Amniotic epithelial cell (primary cell): Measurements from ENCODE around the gene GTF3C1.

ENCODE experiments used
- DNase-seq: peaks from one replicate; pipeline ENCODE4 v3.0.0-alpha.2; 2010; ENCODE audit warnings: low read depth

Gene GTF3C1

DNA sequence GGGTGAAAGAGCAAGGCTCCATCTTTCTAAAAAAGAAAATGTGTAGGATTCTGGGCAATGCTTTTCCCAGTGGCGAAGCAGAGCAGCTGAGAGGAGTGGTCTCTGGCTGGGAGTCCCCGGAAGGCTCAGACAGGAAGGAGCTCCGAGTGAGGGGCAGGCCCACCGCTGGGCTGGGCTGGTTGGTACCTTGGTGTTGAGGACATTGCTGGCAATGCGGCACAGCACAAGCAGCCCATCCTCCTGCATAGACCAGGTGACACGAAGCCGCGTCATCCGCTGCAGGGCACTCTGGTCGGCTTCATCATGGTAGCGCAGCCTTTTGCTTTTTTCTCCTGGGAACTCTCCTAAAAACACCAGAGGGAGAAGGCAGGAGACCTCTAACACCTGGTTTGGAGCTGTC lies 63.9 kb downstream of the GTF3C1 start:
- DNase-seq, result no peak

DNA sequence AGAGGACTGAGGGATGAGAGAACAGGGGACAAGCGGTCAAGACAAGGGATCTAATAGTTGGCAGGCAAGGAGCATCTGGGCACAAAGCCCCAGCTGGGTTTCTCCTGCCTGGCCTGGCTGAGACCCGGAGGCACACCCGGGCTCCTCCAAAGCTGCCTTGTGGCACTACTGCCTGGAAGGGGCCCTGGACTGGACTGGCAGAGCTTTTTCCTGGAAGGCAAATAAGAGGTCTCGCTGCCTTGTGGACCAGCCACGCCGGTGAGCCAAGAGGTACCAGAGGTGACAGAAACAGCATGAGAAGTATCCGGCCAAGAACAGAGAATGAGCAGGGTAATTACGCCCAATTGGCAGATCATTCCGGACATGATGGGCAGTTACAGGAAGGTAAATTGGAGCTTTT lies 64.6 kb downstream of the GTF3C1 start:
- DNase-seq, result no peak

DNA sequence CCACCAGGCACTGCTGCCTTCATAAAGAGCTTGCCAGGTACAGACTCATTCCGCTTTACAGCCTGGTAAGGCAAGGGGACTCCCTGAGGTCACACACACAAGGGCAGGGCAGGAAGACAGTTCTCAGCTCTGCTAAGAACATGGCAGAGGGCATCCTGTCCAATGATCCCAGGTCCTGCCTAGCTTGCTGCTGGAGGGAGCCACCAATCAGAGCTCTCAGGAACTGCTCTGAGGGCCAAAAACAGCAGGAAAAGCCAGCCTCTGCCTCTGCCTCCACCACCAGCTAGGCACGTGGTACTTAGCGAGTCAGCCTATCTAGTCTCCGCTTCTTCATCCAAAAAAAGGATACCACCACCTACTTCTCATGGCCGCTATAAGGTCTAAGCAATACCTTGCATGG lies 66.1 kb downstream of the GTF3C1 start:
- DNase-seq, result no peak

DNA sequence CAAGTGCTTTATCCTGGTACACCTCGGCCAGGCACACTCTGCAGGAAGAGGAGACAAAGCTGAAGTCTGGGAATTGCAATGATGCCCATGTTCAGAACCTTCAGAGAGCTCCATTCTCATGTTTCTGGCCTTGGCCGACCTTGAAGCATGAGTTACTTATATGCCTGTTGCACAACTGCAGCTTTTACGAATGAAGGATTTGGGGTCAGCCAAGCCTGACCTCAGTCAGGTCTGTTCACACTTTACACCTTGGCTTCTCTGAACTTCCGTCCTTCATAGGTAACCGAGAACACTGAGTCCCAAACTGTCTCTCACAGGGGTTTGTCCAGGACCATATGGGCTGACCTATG lies 66.7 kb downstream of the GTF3C1 start:
- no peak for DNase-seq

DNA sequence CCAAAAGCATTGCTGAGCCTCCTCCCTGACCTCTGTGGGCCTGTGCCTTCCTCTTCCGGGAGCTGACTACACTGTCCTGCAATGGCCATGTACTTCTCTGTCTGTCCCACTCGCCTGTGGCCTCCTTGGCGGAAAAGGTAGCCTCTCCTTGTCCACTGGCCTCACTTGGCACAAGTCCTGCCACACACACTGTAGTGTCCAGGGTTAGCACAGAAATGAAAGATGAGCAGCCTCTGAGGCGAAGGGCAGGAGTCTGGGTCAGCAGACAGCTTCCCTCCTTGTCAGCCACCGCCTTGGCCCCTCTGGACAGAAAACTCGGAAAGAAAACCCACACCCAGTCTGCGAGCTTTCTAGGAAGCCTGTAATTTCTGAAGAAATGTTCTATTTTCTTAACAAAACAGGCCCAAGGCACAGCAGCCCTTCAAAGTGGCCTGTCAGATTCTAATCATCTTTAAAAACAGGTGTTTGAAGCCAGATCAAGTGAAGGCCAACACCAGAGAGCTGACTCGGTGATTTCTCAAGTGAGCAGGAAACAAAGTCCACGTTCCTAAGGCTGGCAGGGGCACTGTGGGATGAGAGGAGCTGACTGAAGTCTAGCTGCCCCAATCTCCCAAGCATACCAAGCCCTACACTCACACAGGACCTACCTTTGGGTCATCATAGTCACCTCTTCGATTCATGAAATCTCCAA lies 67.2 kb downstream of the GTF3C1 start:
- no peak for DNase-seq

DNA sequence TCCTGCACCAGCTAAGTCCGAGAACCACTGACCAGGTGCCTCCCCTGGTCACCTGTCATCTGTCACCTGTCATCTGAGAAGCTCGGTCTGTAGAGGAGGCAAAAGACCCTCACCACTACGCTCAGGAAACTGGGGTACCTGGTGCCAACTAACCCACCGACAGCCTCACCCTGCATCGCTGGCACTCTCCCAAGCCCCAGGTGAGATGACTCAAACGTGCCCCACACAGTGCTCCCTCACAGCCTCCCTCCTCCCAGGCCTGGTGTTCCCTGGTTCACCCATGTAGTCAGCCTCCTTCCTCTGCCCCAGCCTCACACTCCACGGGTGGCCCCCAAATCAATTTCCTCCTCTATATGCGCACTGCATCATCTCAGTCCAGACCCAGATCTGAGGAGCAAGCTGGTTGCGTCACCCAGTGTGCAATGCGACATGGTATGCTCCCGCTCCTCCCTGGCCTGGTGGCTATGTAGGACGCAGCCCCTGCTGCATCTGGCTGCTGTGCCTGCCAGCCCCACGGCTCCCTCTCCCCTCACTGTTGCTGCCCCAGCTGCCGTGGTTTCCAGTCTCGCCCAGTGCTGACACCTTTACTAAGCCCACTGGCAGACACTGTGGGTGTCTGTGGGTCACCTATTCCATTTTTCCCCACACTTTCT lies 68.3 kb downstream of the GTF3C1 start:
- DNase-seq, result no peak

DNA sequence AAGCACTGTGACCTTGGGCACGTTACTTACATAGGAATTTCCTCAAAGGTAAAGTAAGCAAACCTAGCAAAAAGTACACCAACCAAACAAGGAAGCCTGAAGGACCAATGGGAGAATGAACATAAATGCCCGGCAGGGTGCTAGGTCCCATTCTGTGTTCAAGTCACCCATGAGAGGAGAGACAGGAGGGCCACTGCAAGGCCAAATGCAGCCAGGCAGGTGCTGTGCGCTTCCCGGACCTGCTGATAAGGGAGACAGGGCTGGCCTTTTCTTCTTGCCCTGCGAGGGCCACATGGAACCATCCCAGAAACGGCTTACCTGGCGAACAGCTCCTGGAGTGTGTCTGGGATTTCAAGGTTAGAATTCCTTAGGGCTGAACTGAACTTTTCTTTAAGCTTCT lies 69.0 kb downstream of the GTF3C1 start:
- DNase-seq, result no peak

DNA sequence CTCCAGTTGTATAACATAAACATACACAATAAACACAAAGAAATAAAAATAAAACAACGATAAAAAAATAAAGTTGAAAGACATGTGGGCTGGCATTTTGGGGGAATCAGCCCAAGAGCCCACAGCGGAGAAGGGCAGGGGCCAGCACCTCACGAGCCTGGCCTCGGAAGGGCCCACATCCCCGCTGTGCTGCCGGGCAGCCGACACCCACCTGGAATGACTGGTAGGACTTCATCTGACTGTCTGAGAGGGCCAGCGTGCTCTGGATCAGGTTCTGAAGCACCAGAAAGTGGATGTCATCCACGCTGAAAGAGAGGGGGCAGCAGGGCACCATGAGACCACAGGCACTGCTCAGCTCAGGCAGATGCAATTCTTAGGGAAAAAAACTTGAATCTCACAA lies 73.5 kb downstream of the GTF3C1 start:
- DNase-seq, result no peak

DNA sequence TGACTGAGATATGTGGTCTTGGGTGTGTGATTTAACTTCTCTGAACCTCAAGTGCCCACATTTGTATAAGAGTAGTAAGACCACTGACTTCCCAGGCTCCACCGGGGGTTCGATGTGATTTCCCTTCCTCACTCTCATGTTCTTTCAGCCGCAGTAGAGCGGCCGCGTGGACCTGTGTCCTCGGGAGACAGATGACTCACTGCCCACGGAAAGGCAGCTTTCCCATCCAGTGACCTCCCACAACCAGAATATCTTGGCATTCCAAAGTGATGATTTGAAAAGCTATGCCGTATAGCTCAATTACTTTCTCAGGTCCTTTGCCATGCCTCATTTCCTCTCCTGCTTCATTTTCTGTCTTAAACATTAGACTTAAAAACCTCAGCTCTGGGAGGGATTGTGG lies 74.2 kb downstream of the GTF3C1 start:
- peak; percentile 92 for DNase-seq

DNA sequence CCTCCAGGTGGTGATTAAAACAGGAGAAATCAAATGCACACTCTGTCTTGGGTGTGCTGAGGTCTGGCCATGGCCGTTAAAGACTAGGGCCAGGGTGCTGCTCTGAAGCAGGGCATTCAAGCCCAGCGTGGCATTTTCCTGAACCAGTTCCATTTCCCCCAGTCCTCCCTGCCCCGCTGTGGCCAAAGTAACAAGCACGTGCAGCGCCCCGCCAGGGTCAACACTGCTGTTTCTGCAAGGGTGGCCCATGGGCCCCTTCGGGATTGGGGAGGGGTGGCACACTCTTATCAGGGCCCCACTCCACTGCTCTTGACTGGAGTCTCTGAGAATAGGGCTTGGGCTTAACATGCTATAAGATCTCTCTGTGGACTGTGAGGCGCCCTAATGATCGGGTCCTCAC lies 74.8 kb downstream of the GTF3C1 start:
- DNase-seq, result no peak

DNA sequence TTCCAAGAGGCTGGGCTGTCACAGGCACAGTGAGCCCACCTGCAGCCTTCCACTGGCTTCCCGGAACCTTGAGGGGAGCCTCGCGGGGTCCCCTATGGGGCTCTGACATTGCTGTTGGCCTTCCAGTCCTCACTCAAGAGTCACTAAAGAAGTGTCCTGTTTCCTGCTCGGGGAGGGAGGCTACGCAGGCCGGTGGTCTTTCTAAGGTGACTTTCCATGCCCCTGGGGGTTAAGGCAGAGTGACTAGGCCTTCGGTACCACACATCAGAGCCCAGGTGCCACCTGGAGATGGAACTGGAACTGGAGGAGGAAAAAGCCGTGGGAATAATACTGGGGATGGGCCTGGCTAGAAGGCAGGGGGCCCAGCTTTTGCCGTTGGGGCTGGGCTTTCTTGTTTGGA lies 75.7 kb downstream of the GTF3C1 start:
- no peak for DNase-seq

DNA sequence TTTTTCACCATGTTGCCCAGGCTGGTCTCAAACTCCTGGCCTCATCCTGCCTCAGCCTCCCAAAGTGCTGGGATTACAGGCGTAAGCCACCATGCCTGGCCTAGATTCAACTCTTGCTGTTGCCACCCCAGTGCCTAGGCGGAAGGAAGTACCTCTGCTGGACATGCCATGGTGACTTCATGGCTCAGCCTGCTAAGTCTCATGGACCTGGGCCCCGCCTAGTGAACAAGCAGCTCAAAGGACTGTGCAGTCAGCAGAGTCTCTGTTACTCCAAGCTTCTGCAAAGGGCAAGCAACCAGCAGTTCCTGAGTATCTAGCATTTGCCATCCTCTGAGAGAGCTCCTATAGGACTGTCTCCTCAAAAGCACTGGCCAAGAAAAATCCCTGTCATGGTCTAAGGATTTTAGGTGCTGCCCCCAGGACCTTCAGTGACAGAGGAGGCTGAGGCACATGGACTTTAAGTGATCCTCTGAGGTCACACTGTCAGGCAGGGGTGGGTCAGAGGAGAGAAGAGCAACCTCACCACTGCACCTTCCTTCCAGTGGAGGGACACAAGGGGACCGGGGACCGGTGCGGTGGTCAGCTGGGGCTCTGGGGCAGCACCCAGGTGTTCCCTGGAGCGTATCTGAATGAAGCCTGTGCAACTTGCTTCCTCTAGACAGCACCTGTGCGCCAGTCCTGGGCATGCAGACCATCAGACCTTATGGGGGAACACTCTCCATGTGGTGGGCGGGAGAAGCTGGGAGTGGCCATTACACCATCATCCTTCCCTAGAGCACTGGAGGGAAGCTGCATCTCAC lies 76.4 kb downstream of the GTF3C1 start:
- no peak for DNase-seq

DNA sequence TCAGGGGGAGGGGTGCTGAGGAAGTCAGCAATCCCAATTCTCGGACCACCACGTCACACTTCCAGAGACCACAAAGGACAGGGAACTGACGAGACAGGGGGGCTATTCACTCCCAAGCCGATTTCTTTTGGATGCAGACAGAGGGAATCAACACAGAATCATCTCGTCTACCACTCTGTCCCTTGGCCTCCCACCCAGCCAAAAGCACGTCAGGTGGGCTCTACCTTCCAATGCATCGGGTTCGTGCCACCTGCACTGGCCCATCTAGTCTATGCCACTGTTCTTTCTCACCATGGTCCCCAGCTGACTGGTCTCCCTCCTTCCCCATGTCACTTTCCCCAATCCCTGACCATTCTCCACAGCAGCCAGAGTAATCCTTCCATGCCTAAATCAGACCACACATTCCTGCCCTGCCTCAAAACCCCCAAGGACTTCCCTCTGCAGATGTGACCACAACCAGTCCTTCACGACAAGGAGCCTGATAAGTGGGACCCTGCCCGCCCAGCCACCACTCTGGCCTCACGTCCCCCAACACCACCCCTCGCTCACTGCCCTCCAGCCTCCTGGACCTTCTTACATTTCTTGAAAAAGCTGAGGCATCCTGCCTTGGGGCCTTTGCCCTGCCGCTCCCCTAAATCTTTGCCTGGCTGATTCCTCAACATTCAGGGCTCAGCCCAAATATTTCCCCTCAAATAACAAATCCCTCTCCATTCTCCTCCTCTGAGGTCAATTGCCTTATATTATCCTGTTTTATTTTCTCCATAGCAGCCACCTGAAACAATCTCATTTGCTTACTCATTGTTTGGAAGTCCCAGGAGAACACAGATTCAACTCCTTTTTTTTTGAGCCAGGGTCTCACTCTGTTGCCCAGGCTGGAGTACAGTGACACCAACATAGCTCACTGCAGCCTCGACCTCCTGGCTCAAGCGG lies 77.4 kb downstream of the GTF3C1 start:
- DNase-seq, result no peak

DNA sequence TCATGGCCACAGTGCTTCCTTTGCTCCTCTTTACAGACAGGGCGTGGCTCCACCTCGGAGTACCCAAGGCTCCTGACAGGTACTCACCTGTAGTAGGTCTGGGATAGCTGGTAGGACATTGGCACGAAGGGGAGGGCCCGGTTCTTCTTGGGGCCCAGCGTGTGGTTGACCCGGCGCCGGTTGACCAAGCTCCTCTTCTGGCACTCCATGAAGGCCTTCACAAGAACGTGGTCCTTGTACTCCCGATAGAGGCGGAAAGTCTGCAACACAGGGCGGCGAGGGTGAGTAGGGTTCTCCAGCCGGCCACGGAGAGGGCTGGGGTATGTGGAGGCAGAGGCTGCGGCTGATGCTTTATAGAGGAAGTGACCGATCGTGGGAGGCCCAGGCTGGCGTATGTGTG lies 78.1 kb downstream of the GTF3C1 start:
- DNase-seq, result no peak

DNA sequence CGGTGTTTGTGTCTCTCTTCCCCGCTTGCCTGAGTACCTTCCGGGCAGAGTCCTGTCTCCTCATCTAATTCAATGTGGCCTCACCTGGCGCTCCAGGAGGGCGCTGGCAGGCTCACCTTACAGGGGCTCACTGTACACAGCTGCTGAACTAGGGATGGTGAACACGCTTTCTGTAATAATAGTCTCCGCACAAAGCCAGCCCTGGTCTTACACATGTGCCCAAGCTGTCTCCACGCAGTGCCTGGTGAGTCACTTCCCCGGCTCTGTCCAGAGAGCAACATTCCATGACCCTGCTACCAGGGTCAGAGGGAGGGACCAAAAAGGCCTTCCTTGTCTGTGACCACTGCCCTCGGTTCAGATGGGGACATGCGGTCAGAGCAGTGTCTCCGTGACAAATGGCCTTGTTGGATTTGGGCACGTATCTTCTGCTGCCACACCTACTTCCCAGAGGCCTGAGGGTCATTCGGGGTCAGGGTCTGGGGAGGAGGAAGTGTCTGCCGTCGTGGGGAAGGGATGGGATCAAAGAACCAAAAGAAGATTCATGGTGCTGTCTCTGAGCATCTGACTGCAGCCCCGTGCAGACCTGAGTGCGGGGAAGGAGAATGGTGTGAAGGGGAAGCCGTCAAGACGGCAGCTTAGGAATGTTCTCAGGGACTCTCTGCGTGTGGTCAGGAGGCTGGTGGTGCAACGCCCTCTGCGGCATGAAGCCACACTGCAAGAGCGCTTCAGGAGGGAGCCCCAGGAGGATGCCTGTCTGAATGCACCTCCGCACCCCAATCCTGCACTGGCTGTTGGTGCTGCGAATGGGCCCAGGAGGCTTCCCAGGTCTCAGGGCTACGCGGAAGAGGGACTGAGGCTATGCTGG lies 78.9 kb downstream of the GTF3C1 start:
- DNase-seq, result peak; percentile 80

DNA sequence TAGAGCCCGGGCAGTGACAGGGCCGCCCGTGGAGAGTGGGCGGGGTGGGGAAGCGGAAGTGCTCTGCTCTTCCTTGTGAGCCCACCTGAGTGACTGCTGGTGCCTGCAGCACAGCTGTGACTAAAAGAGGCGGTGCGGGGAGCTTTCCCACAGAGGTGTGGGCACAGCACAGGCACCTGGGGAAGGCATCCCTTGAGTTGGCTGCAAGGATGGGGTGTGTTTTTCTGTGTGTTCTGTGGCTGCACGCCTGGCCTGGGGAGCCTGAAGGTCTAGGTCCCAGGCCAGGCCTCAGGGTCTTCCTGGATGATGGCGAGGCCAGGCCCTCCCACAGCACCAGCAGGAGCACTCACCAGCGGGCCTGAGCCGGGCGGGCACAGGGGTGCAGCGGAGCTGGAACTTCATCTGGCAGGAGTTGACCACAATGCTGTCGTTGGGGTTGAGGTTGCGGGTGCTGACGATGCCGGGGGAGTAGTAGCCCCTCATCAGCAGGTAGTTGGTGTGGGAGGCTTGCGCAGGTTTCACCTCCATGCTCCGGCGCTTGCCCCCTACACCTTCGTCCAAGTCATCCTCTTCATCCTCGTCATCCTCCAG lies 80.7 kb downstream of the GTF3C1 start:
- DNase-seq, result no peak

DNA sequence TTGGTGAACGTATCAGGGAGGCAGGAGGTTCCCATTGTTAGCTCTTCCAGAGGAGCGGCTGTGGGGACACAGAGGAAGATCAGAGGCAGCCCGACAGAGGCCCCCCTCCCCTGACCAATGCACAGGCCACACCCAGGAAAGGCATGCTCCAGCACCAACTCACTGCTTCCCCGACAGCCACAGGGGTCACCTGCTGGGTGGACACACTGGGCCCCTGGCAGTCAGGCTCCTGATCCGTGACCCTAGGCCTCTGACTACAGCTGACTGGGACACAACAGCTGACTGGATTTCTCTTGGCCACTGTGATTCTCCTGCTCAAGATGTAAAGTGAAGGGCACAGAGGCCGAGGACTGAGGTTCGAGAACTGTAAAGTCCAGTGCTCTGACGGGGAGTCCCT lies 84.2 kb downstream of the GTF3C1 start:
- DNase-seq, result no peak

DNA sequence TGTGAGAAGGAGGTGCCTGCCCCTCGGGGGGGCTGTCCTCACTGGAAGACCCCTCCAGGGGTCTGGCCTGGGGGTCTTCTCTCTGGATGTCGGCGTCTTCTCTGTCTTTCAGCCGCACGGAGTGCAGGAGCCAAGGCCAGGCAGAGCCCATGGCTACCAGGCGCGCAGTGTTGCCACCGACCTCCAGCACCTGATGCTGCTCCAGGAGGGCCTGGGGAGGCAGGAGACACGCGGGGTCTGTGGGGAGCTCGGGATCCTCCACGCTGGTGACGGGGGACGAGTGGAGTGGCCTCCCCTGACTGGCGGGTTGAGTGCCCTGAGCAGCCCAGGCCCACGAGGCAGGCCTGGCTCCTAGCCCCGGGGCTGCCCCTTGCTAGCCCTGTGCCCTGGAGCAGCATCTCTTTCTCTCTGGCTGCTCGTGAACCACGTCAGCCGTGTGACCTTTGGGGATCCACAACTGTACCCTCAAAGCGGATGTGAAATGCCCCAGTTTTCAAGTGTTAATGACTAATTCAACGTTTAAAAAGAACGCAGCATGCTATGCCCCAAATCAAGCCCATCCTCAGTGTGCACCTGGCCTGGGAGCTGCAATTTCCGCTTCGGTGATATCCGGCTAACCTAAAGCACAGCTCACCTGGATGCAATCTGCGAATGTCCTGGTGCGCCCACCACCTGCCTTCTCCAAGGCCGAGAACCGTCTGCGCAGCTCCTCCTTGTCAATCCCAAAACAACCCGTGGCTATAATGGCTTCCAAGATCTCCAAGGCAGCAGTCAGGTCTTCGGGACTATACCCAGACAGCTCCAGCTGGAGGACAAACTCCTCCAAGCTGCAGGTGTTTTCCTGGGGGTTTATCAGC lies 84.9 kb downstream of the GTF3C1 start:
- no peak for DNase-seq

DNA sequence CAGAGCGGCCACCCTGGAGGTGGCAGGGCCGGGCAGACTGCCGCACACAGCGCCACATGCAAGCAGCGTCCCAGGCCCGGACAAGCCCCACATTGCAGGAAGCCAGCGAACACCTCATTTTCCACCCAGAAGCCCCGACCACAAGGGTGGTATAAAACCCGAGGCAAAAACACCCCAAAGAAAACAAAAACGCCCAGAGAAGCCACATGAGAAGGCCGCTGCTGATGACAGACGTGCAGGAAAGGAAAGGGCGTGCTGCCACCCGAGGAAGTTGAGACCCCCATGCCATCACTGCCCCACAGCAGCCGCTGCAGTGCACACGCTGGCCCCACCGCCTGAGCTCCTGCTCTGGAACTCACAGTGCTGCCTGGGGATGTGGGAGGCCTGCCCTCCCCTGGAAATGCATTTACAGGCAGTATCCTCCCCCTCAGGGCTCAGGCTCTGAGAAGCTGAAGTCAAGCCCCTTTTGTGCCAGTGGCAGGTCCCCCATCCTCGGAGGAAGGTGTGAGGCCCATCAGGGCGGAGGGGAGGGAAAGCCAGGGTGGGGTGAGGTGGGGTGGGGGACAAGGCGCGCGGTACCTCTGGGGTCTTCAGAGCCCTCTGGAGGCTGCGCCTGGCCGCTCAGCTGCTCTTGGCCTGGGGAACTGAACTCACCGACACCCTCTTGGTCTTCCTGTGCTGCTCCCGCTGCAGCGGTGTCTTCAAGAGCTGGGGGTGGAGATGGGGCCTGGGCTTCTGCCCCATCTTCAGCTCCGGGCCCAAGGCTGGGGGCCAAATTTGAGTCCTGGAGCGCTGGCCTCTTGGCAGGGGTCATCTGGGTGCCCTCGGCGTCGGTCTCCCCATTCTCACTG lies 85.7 kb downstream of the GTF3C1 start:
- no peak for DNase-seq
